Left ventricle myocardium superior (tissue), 1 donor: Measurements from ENCODE around the gene GLCE. TPM values are rescaled to one million over a fixed set of nuclear protein-coding genes. Genes with fewer than 3 reads are reported as not detected.

Experiments
- ATAC-seq: fragments of 200-7000 bp; cut with Tn5 transposase; one replicate; pipeline ENCODE4 v1.9.1; 2020; ENCODE audit warnings: mild to moderate bottlenecking, moderate library complexity
- DNase-seq: peaks from one replicate; pipeline ENCODE4 v3.0.0-alpha.2; 2020
- intact Hi-C: fragments of 100-400 bp; cut with micrococcal nuclease; formaldehyde crosslinking; loops from one replicate; pipeline ENCODE4 v1.11.0; 2022
- total RNA-seq: library from RNA; stranded (reverse); fragmentation: NEBNext Ultra II Directional; extraction: Animal tissue kit (Norgen Biotek cat#: 25700); gene quantifications from one replicate; pipeline ENCODE4 v1.2.1, GENCODE V29; 2021
- donor health status: DM: no; HTN: yes; CAD: no; lungs with severe emphysema.

The GLCE gene
- total RNA-seq, 1 donor from 2014 or later = 8.4 TPM

DNA sequence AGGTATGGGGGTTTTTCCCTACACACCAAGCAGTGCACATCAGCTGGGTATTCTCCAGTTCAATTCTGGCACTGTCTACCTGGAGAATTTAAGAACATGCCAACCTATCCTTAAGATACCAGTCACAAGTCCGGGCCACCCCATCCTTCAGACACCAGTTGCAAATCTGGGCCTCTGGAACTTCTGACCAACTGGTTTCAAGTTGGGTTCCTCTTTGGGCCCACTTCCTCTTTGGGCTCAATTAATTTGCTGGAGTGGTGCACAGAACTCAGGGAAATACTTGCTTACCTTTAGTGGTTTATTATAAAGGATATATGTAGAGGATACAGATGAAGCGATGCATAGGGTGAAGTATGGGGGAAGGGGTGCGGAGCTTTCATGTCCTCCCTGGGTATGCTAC lies 25.3 kb downstream of the GLCE start:
- DNase-seq (no peak), ATAC-seq (no peak)
- intact Hi-C loops = no loop called here

DNA sequence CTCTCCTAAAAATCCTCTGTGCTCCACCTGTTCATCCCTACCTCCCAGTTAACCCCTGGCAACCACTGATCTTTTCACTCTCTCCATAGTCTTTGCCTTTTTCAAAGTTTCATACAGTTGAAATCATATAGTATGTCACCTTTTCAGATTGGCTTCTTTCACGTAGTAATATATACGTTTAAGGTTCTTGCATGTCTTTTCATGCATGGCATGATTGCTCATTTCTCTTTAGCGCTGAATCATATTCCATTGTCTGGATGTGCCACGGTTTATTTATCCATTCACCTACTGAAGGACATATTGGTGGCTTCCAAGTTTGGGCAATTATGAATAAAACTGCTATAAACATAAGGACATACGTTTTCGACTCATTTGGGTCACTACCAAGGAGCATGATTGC lies 28.7 kb downstream of the GLCE start:
- ATAC-seq (no peak), DNase-seq (no peak)
- intact Hi-C loops = no loop called here

DNA sequence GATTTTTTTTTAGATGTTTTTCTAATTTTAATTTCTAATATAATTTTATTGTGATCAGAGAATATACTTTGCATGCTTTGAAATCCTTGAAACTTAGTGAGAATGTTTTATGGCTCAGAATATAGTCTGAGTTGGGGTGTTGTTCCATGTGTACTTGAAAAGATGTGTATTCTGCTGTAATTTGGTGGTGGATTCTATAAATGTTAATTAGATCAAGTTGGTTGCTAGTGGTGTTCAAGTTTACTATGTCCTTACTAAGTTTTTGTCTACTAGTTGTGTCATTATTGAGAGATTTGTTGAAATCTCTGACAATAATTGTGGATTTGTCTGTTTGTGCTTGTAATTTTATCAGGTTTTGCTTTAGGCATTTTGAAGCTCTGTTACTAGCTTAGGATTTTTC lies 29.7 kb downstream of the GLCE start:
- ATAC-seq (no peak), DNase-seq (no peak)
- intact Hi-C loops = no loop called here

DNA sequence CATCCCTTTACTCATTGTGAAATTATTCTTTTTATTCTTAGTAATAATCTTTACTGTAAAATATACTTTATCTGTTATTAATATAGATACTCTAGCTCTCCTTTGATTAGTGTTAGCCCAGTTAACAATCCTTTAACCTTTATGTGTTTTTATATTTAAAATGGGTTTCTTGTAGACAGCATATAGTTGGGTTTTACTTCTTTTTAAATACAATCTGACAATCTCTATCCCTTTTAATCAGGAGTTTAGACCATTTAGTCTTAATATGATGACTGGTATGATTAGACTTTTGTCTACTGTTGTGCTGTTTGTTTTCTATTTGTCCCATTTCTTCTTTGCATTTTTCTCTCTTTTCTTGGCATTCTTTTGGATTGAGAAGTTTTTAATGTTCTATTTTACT lies 30.1 kb downstream of the GLCE start:
- intact Hi-C loops = no loop called here
- ATAC-seq (no peak), DNase-seq (no peak)

DNA sequence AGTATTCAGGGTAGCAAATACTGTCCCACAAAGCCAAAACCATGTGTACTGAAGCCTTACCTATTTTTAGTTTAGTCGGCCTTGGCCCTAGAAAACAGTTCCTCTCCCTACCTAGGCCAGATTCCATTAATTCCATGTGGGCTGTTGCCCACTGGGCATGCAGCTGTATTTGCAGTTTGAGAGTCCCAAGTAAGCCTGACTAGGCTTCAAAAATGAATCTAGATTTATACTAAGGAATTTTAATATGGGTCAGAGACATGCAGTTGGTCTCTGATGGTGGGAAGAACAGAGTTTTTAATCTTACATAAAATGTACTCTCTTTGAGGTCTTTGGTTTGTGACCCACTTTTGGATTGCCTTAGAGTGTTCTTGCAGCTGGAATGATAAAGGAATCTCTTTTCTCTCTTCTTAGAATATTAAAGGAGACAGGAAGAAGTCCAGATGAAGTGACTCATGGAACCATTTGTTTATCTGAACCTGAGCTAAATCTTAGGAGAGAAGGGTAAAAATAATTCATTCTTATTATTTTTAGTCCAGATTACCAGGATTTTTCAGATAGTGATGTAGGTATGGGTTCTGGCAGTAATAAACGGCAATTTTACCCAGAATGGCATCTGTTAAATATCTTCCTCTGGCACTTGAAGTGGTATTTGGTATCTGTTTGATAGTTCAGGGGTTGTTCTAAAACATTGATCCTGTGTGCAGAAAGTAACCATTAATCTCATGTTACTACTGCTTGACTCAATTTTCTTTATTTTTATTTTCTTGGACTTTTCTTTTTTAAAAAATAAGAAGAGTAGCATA lies 33.8 kb downstream of the GLCE start:
- DNase-seq (no peak), ATAC-seq (peak; percentile 70)
- intact Hi-C loops = no loop called here

DNA sequence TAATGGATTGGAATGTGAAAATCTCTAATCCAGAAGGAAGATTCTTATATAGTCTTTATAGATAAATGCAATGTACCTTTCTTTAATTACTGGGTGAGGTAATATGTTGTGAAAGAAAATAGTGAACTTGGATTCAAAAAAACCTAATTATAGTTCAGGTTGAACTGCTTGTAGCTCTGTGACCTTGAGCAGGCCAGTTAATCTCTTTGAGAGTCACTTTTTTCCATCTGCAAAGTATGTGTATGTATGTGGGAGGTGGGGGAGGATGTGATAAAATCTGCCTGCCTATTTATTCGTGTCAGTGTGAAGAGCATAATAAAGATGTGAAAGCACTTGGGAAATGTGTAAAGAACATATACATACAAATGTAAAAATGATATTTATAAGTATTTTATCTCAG lies 34.4 kb downstream of the GLCE start:
- DNase-seq (no peak), ATAC-seq (peak; percentile 80)
- intact Hi-C loops = no loop called here

DNA sequence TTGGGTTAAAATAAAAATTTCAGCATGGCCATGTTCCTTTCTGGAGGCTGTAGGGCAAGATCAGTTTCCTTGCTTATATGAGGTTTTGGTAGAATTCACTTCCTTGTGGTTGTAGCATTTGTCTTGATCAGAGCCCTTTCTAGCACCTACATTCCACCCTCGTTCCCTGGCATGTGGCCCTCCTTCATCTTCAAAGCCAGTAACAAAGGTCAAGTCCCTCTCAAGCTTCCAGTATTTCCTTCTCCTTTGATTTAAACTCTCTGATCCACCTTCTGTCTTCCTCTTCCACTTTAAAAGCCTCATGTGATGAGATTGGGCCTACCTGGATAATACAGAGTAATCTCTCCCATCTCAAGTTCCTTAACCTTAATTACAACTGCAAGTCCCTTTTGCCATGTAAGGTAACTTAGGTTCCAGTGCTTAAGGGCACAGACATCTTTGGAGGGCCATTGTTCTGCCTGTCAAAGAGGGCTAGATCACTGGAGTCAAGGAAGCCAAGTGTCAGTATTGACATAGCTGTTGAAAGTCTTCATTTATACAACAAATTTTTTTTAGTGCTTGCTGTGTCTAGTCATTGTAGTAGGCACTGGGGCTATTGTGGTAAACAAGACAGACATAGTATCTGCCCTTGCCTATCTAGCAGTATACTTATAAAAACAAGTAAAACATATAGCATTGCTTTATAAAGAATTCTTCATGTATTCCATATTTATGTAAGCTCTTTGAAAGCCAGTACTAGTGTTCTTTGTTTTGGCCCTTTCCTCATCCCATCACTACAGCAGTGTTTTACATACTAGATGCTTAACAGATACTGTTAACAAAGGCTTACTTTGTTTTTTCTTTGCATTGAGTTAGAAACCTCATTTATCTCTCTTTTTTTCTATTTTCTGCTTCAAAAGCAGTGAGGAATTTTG lies 40.7 kb downstream of the GLCE start:
- intact Hi-C loops = no loop called here
- no peak for ATAC-seq
- DNase-seq = no peak

DNA sequence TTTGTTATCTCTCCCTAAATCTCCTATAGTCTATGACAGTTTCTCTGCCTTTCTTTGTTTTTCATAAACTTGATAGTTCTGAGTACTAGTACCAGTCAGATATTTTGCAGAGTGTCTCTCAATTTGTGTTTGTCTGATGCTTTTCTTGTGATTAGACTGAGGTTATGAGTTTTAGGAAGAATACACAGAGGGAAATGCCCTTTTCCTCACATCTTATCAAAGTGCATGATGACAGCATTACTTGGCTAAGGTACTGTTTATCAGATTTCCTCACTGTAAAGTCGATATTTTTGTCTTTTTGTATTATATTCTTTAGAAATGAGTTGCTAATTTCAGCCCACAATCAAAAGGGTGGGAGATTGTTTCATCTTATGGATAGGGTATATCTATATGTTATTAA lies 45.6 kb downstream of the GLCE start:
- ATAC-seq (no peak), DNase-seq (no peak)
- intact Hi-C loops = no loop called here

DNA sequence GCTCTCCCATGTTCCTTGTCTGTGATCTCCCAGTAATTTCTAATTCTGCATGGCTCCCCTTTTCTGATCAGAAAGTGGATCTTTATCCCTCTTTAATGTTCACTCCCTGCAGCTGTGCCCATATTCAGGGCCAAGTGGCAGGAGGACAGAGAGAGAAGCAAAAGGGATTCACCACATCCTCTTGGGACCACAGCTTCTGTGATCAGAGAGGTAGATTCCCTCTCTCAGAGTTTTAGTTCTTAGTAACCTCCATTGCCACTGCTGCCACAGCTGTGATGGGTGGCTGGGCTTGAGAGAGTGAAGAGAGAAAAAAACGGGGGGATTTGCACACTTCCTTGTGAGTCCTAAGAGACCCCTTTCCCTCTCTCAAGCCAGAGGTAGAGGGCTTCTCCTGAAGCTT lies 49.2 kb downstream of the GLCE start:
- DNase-seq = no peak
- ATAC-seq = no peak
- intact Hi-C loops = no loop called here

DNA sequence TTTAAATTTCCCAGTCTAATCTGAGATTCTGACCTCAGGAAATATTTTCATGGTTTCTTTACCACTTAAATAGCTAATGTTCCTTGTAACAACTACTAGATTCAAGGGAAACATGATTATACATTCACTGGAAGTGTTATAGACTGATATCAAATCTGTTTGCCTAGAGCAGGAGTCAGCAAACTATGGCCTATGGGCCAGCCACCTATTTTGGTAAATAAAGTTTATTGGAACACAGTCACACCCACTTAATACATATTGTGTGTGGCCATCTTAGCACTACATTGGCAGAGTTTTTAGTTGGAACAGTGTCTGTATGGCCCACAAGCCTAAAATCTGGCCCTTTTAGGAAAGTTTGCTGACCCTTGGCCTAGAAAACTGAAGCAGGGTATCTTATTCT lies 50.1 kb downstream of the GLCE start:
- intact Hi-C loops = no loop called here
- DNase-seq (no peak), ATAC-seq (no peak)

DNA sequence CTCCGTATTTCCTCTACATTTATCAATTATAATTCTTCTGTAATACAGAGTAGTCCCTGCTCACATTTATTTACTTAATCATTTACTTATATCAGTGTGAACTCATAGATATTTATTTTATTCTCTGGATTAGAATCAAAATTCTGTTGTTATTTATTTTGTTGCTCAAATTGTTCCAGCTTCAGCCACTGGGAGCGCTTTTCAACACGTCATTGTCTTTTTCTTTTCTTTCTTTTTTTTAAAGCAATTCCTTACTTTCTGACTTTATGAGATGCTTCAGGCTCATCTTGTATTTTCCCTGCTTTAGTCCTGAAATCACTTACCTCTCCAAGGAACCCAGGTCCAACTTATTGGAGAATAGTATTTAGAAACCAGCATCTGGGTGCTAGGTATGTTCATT lies 53.4 kb downstream of the GLCE start:
- ATAC-seq (no peak), DNase-seq (no peak)
- intact Hi-C loops = no loop called here

DNA sequence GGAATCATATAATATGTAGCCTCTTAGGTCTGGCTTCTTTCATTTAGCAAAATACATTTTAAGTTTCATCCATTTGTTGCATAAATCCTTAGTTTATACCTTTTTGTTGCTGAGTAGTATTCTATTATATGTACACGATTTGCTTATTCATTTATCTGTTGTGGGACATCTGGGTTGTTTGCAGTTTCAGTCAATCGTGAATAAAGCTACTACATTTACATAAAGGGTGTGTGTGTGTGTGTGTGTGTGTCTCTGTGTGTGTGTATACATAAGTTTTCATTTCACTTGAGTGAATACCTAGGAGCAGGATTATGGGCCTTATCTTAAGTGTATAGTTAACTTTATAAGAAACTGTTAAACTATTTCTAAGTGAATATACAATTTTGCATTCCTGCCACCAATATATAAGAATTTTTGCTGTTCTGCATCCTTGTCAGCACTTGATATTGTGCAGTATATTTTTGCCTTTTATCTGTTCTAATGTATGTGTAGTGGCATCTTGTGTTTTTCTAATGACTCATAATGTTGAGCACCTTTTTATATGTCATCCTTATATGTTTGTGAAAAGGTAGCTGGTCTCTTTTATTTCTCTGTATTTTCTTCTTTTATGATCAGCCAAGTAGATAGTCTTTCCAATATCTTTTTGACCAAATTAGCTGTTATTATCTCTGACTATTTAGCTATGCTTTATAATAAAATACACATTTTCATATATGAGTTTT lies 55.0 kb downstream of the GLCE start:
- ATAC-seq = no peak
- intact Hi-C loops = no loop called here
- no peak for DNase-seq

DNA sequence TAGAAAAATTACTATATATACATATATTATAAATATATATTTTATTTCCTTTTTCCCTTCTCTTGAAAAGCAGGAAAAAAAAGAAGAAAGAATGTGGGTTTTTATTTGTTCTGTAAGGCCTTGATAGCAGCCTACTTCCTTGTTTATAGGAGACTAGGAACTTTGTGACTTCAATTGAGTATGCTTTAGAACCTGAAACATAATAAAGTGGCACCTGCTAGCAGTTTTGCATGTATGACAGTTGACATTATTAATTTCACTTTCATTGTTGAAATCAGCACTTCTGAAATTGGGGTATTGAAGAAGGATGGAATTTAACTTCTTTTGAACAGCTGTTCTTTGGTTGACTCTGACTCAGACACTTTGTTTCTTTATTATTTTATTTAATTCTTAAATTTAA lies 56.9 kb downstream of the GLCE start:
- ATAC-seq = no peak
- no peak for DNase-seq
- intact Hi-C loops = no loop called here

DNA sequence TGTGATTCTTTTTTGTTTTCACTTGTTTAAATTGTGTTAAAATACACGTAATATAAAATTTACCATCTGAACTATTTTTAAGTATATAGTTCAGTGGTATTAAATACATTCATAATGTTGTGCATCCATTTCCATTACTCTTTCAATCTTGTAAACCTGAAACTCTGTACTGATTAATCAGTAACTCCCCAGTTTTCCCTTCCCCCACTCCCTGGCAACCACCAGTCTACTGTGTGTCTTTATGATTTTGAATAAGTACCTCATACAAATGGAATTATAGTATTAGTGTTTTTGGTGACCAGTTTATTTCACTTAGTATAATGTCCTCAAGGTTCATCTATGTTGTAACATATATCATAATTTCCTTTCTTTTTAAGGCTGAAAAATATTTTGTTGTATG lies 59.3 kb downstream of the GLCE start:
- ATAC-seq (no peak), DNase-seq (no peak)
- intact Hi-C loops = loop anchor here (10.0 kb wide), 2 partner anchors 55 to 155 kb away; partner anchors contain the start of gene GLCE

DNA sequence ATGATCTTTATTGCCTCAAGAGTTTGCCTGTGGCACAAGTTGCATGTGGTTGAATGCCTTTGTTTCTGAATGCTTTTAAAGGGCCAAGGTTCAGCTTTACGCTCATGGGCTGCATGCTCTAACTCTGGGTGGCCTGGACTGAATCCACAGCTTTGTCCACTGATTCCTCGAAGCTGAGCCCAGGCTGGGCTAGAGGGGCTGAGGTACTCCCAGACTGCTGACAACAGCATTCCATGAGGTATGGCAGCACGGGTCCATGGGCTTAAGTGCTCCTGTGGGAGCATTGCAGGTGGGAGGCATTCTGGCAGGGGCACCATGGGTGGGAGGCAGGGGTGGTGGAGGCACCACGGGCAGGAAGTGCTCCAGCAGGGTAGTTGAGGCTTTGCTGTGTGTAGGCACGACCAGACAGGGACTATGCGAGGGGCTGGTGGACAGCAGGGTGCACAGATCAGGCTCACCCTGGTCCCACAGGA lies 61.6 kb downstream of the GLCE start:
- DNase-seq = no peak

DNA sequence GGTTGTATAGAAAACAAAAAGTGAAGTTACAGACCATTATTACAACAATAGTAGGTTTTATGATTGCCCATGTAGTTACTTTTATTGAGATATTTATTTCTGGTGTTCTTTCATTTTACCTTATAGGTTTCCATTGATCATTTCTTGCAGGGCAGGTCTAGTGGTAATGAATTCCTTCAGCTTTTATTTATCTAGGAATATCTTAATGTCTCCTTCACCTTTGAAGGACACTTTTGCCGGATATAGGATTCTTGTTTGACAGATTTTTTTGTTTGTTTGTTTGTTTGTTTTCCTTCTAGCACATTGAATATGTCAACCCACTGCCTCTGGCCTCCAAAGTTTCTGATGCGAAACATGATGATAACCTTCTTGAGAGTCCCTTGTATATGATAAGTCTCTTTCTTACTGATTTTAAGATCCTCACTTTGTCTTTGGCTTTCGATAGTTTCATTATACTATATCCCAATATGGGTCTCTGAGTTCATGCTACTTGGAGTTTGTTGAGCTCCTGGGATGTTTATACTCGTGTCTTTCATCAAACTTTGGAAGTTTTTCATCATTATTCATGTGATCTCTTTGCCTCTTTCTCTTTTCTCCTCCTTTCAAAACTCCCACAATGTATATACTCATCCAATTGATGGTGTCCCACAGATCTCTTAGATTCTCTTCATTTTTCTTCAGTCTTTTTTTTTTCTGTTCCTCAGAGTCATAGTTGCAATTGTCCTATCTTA lies 62.8 kb downstream of the GLCE start:
- DNase-seq (no peak), ATAC-seq (no peak)
- intact Hi-C loops = loop anchor here (10.0 kb wide), 2 partner anchors 58 to 158 kb away; partner anchors contain the start of gene GLCE

More for the DNA sequence above, 61.6 kb downstream of the GLCE start:
- intact Hi-C loops = loop anchor here (10.0 kb wide), 2 partner anchors 57 to 157 kb away; partner anchors contain the start of gene GLCE
- no peak for ATAC-seq

DNA sequence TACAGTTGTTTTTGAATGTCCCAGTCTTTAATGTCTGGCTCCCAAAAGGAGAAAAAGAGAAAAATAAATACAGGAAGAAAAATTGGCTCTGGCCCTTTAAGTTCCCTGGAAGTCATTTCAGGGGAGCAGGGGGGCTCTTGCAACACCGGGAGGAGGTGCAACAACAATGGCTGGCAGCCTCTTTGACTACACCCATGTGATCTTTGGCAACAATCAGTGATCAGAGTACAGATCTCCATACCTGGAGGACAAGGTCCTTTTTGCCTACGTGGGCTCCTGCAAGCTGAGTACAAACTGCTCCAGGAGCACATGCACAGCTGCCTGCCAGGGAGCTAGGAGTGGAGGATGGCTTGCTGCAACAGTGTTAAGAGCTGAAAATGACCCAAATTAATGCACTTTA lies 63.9 kb downstream of the GLCE start:
- ATAC-seq = peak; percentile 27

DNA sequence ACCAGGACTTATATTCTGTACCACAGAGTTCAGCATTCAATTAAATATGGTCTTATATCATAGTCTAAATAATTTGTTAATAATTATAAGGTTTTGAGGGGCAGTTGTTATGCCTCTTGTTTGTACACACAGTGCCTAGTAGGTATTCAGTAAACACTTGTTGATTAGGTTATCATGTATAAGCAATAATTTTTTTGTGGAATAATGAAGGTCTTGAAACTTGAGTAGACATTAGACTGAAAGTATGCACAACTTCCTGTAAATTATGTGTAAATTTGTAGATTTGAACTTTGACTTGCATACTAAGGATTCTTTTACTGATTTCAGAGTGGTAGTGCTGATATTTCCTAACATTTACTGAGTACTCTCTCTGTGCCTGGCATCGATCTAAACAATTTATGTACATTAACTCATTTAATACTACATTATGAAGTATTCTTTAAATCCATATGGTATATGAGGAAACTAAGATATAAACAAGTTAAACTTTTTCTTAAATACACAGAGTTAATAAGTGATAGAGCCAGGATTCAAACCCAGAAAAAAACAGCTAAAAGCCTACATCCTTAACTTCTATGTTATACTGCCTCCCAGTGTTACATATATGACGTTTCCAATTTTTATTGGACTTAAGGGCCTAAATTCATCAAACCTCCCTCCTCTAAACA lies 65.1 kb downstream of the GLCE start:
- ATAC-seq = peak; percentile 35
- no peak for DNase-seq
- intact Hi-C loops = loop anchor here (10.0 kb wide), 2 partner anchors 61 to 161 kb away; partner anchors contain the start of gene GLCE

More for the DNA sequence above, 63.9 kb downstream of the GLCE start:
- no peak for DNase-seq
- intact Hi-C loops = loop anchor here (10.0 kb wide), 2 partner anchors 60 to 160 kb away; partner anchors contain the start of gene GLCE
